Measurements from ENCODE around the gene LCA5. TPM values are rescaled to one million over a fixed set of nuclear protein-coding genes. Genes with fewer than 3 reads are reported as not detected.
"Not testable (repeated sequence)": the region's sequence is repeated elsewhere in the genome, so short reads cannot be mapped to it uniquely, and the experiment has no call there.

LCA5 gene
- 2.0 and 2.2 TPM in 2 replicates for total RNA-seq

GRCh38 chr6:79536954-79537747, at the start of gene LCA5:
Gene LCA5, minus strand, starts transcription at chr6:79537430. Its CDS starts 18,536 bp downstream, at chr6:79518894.
- DNase-seq (ENCODE audit: low read depth in 2 of 2) = peak; percentile 97 to 99

GRCh38 chr6:79586548-79586947, 49.3 kb upstream of the LCA5 start:
- DNase-seq (ENCODE audit: low read depth in 2 of 2) = peak in 1 of 2 donors; percentile 27

GRCh38 chr6:79584332-79584731, 47.1 kb upstream of the LCA5 start:
- DNase-seq (ENCODE audit: low read depth in 2 of 2) = no peak

- not testable (repeated sequence) for DNase-seq (ENCODE audit: low read depth in 2 of 2)
Measured at GRCh38 chr6:79577926-79578325, 40.7 kb upstream of the LCA5 start.

GRCh38 chr6:79574630-79575225, 37.5 kb upstream of the LCA5 start:
- DNase-seq (ENCODE audit: low read depth in 2 of 2) = peak in 1 of 2 donors; percentile 53

- no peak for DNase-seq (ENCODE audit: low read depth in 2 of 2)
Measured at GRCh38 chr6:79574174-79574573, 36.9 kb upstream of the LCA5 start.

GRCh38 chr6:79571030-79571367, 33.8 kb upstream of the LCA5 start:
- no peak for DNase-seq (ENCODE audit: low read depth in 2 of 2)

GRCh38 chr6:79570129-79571029, 33.1 kb upstream of the LCA5 start:
- DNase-seq (ENCODE audit: low read depth in 2 of 2) = peak; percentile 72 to 80

- DNase-seq (ENCODE audit: low read depth in 2 of 2) = no peak
Measured at GRCh38 chr6:79568996-79569395, 31.8 kb upstream of the LCA5 start.

GRCh38 chr6:79564636-79565035, 27.4 kb upstream of the LCA5 start:
- DNase-seq (ENCODE audit: low read depth in 2 of 2) = peak in 1 of 2 donors; percentile 34

- no peak for DNase-seq (ENCODE audit: low read depth in 2 of 2)
Measured at GRCh38 chr6:79559706-79560105, 22.5 kb upstream of the LCA5 start.

- no peak for DNase-seq (ENCODE audit: low read depth in 2 of 2)
Measured at GRCh38 chr6:79557673-79558467, 20.6 kb upstream of the LCA5 start.

- no peak for DNase-seq (ENCODE audit: low read depth in 2 of 2)
Measured at GRCh38 chr6:79554305-79554704, 17.1 kb upstream of the LCA5 start.

GRCh38 chr6:79551401-79551800, 14.2 kb upstream of the LCA5 start:
- no peak for DNase-seq (ENCODE audit: low read depth in 2 of 2)

GRCh38 chr6:79548304-79548703, 11.1 kb upstream of the LCA5 start:
- no peak for DNase-seq (ENCODE audit: low read depth in 2 of 2)

GRCh38 chr6:79546186-79546585, 9.0 kb upstream of the LCA5 start:
- DNase-seq (ENCODE audit: low read depth in 2 of 2) = peak in 1 of 2 donors; percentile 68

GRCh38 chr6:79544939-79545450, 7.8 kb upstream of the LCA5 start:
- DNase-seq (ENCODE audit: low read depth in 2 of 2) = peak; percentile 96 to 100

- DNase-seq (ENCODE audit: low read depth in 2 of 2) = peak; percentile 15 to 40
Measured at GRCh38 chr6:79544299-79544927, 7.2 kb upstream of the LCA5 start.

GRCh38 chr6:79543886-79544285, 6.7 kb upstream of the LCA5 start:
- no peak for DNase-seq (ENCODE audit: low read depth in 2 of 2)

- no peak for DNase-seq (ENCODE audit: low read depth in 2 of 2)
Measured at GRCh38 chr6:79543411-79543810, 6.2 kb upstream of the LCA5 start.

Measured in lung microvascular endothelial cell (primary cell).